Choroid plexus epithelial cell (primary cell): ENCODE measurements around the gene CDH2.

Source experiments
- DNase-seq: peaks from one replicate; pipeline ENCODE4 v3.0.0-alpha.2; 2010; ENCODE audit warnings: low read depth
- H3K4me3 ChIP-seq: 2 replicates; pipeline ENCODE4 v1.5.1; 2011; ENCODE audit warnings: low read depth, mild to moderate bottlenecking, control low read depth, low read length, moderate library complexity
- CTCF ChIP-seq: conservative IDR thresholded peaks from 2 replicates; pipeline ENCODE4 v1.5.1; 2011; ENCODE audit warnings: low read depth, mild to moderate bottlenecking, control low read depth, inconsistent platforms, low read length, moderate library complexity

CDH2 gene

DNA sequence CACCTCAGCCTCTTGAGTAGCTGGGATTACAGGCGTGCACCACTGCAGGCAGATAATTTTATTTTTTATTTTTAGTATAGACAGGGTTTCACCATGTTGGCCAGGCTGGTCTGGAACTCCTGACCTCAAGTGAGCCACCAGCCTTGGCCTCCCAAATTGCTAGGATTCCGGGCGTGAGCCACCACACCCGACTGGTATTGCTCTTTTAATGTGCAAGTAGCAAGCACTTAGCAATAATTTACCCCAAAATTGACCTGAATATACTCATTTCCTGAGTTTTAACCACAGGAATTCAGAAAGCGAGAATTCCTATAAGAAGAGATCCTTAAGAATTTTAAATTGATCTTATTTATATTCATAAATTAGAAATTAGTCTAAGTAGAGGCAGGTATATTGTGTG, 169.1 kb downstream of the CDH2 start:
- no peak for TF ChIP-seq CTCF
- DNase-seq = peak; percentile 74
- no peak overlapping the region for H3K4me3 ChIP-seq

DNA sequence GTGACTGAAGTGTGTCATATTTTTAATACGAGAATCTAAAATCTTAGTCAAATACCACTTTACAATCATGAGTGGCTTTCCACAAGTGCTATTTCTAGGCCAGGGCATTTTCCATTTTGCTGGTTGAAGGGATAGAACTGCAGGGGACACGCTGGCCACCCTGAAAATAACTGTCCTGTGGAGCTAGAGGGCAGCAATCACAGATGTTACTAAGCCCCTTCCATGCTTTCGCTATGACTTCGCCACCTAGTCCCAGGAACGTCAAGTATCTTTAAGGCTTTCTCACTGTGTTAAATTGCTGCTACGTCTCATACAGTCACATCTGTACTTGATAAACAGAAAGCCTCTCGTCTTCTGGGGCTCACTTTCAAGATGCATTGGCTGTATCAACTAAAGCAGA, 171.8 kb downstream of the CDH2 start:
- H3K4me3 ChIP-seq = no peak overlapping the region
- DNase-seq = no peak
- TF ChIP-seq CTCF = no peak

- DNase-seq = no peak
- TF ChIP-seq CTCF = no peak
- no peak overlapping the region for H3K4me3 ChIP-seq
Observed at GRCh38 chr18:28004606-28005005, 172.3 kb downstream of the CDH2 start.

GRCh38 chr18:28003451-28003850, 173.5 kb downstream of the CDH2 start:
- DNase-seq = peak; percentile 80
- no peak overlapping the region for H3K4me3 ChIP-seq
- TF ChIP-seq CTCF = no peak

DNA sequence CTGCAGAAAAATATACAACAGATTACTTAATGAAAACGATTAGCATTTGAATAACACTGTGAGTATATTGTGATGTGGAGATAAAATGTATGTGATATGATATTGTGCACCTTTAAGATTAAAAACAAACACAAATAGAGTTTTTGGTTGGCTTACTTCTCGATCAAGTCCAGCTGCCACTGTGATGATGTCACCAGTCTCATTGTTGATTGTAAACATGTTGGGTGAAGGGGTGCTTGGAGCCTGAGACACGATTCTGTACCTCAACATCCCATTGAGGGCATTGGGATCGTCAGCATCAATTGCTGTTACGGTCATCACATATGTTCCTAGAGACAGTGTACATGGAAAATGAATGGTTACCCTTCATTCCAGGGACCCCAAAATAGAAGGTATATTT, 174.1 kb downstream of the CDH2 start:
- H3K4me3 ChIP-seq = no peak overlapping the region
- TF ChIP-seq CTCF = no peak
- peak; percentile 9 for DNase-seq

GRCh38 chr18:27996801-27997272, 180.1 kb downstream of the CDH2 start:
- TF ChIP-seq CTCF = no peak
- no peak overlapping the region for H3K4me3 ChIP-seq
- peak; percentile 43 for DNase-seq

- H3K4me3 ChIP-seq = no peak overlapping the region
- DNase-seq = no peak
- no peak for TF ChIP-seq CTCF
Observed at GRCh38 chr18:27995770-27996502, 181.0 kb downstream of the CDH2 start.
